ENCODE measurements around the gene TUBGCP6.

DNA sequence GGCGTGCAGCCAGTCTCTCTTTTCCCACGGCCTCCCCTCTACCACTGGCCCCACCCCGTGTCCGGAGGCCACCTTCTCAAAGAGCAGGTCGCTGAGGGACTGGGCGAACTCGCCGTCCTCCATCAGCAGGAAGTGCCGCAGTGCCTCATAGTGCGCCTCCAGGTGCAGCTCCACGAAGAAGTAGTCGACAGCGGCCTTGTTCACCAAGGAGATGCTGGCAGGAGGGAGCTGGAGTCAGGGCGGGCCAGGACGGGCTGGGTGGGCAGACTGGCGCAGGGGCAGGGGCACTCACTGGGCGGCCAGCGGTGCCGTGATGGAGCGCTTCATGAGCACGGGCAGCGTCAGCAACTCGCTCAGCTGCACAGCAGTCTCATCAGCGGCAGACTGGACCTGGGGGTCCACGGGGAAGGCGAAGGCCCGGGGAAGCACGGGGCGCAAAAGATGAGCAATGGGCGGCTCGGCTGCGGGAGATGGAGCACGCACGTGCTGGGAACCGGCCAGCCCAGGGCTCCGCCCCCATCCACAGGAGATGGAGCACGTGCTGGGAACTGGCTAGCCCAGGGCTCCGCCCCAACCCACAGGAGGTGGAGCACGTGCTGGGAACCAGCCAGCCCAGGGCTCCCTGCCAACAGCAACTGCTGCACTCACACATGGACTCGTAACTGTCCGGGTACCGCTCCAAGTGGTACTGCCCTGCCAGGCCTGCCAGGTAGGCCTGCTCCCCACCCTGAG lies 25.7 kb downstream of the TUBGCP6 start:
- TF ChIP-seq GATA2 (IDR thresholded peaks at IDR 0.05; ENCODE audit: low read depth, low read length), result no peak
- TF ChIP-seq GATA3 (IDR thresholded peaks at IDR 0.05; ENCODE audit: low read depth, low read length), result no peak
